Esophagus muscularis mucosa (tissue), 4 donors: ENCODE data around the gene CDC123. TPM values are rescaled to one million over a fixed set of nuclear protein-coding genes. Genes with fewer than 3 reads are reported as not detected.
"Not testable (repeated sequence)": the region's sequence is repeated elsewhere in the genome, so short reads cannot be mapped to it uniquely, and the experiment has no call there.

Experiments
- DNase-seq: peaks from one replicate; pipeline ENCODE4 v3.0.0-alpha.2; 2017; ENCODE audit errors: extremely low spot score
- H3K27ac ChIP-seq, 4 donors: fragments of 200-600 bp; sonication (generic); replicated peaks in 1 of 4; 1 replicate in 3 of 4; 2 replicates in 1 of 4; pipeline ENCODE4 v1.5.1; 2016 to 2019; ENCODE audit warnings: mild to moderate bottlenecking in 1 of 4
- H3K27me3 ChIP-seq, 4 donors: fragments of 200-600 bp; sonication (generic); one replicate each; pipeline versions ENCODE4 v1.5.1 to v1.6.0; 2016 to 2019
- H3K36me3 ChIP-seq, 4 donors: fragments of 200-600 bp; sonication (generic); one replicate each; pipeline ENCODE4 v1.5.1; 2016 to 2019
- H3K4me1 ChIP-seq, 4 donors: fragments of 200-600 bp; sonication (generic); one replicate each; pipeline ENCODE4 v1.5.1; 2016 to 2019
- H3K4me3 ChIP-seq, 4 donors: fragments of 200-600 bp; sonication (generic); 1 replicate in 2 of 4; 2 replicates in 2 of 4; pipeline ENCODE4 v1.5.1; 2016 to 2019; ENCODE audit warnings: mild to moderate bottlenecking in 4 of 4, moderate library complexity in 1 of 4
- H3K9me3 ChIP-seq, 4 donors: fragments of 200-600 bp; sonication (generic); 1 replicate in 3 of 4; 2 replicates in 1 of 4; pipeline ENCODE4 v1.5.1; 2016 to 2019
- EP300 ChIP-seq: sonication (generic); formaldehyde crosslinking; IDR thresholded peaks from one replicate; pipeline ENCODE4 v1.6.1; 2017; ENCODE audit warnings: antibody characterized with exemption
- POLR2A ChIP-seq: fragments of 450-650 bp; IDR thresholded peaks from one replicate; pipeline ENCODE4 v1.6.1; 2017; ENCODE audit warnings: antibody characterized with exemption, moderate library complexity, mild to moderate bottlenecking, low read depth
- POLR2AphosphoS5 ChIP-seq, 2 donors: sonication (generic); formaldehyde crosslinking; IDR thresholded peaks; one replicate each; pipeline ENCODE4 v1.6.1; 2017; ENCODE audit warnings: antibody characterized with exemption in 2 of 2
- WGBS: methylation state at CpG from one replicate; pipeline ENCODE4 v1.1.5; 2018; 5-methylcytosine and 5-hydroxymethylcytosine counted together
- intact Hi-C: fragments of 100-400 bp; cut with DNase I; formaldehyde crosslinking; loops from one replicate; pipeline ENCODE4 v1.15.1; 2023
- total RNA-seq, 4 donors: library from RNA; depleted of rRNA; stranded (reverse); fragments of >200 nt; gene quantifications; one replicate each; pipeline versions ENCODE4 v1.1.0 to v1.2.1, GENCODE V29; 2016
- TF ChIP-seq, protein P1 (sequence below), 3 experiments: fragments of 200-600 bp in 2 of 3; fragments of 450-650 bp in 1 of 3; sonication (generic) in 2 of 3; IDR thresholded peaks; one replicate each; pipeline ENCODE4 v1.5.1; 2017 to 2019; ENCODE audit warnings: antibody characterized with exemption in 3 of 3, mild to moderate bottlenecking in 2 of 3, moderate library complexity in 1 of 3

Gene CDC123
- total RNA-seq, 4 donors from 2014 or later, result 46.9 to 50.2 (median 48.5) TPM

DNA sequence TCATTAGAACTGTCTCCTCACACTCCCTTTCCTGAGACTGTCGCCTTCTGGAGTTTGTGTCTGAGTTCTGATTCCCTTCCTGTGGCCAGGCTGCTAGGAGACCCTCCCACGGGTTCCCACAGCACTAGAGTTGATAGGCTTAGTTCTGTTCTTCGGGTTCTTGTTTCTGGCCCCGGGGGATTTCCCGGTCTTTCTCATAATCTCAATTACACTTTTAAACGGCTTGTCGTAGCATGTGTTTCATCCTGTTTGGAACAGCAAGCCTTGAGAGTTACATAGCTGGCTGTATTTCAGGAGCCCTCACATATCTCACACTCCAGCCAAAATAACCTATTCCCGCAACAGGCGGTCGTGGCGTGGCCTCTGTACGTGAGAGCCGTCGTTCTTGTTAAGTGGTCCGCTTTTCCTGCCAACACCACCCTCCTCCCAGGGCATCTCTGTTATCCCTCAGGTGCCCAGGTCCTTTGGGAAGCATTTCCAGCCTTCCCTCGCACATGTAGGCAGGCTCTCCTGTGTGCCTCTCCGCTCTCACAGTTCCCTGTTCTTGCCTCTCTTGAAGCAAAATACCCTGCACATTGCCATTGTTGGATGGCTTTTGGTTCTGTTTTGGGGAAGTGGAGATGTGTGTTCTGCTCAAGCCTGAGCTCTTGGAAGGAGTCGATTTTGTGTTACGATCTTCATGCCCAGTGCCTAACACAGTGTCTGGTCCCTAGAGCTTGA, 46.0 kb downstream of the CDC123 start:
- H3K4me3 ChIP-seq, result peak overlapping the region in 1 of 4 donors; percentile 10
- intact Hi-C loops, result no loop called here
- H3K27me3 ChIP-seq, result no peaks in the 10 kb centered on the region
- TF ChIP-seq EP300 (no peak), POLR2AphosphoS5 (IDR thresholded peaks at IDR 0.05) (no peak), POLR2A (no peak)
- TF ChIP-seq, protein P1, sequence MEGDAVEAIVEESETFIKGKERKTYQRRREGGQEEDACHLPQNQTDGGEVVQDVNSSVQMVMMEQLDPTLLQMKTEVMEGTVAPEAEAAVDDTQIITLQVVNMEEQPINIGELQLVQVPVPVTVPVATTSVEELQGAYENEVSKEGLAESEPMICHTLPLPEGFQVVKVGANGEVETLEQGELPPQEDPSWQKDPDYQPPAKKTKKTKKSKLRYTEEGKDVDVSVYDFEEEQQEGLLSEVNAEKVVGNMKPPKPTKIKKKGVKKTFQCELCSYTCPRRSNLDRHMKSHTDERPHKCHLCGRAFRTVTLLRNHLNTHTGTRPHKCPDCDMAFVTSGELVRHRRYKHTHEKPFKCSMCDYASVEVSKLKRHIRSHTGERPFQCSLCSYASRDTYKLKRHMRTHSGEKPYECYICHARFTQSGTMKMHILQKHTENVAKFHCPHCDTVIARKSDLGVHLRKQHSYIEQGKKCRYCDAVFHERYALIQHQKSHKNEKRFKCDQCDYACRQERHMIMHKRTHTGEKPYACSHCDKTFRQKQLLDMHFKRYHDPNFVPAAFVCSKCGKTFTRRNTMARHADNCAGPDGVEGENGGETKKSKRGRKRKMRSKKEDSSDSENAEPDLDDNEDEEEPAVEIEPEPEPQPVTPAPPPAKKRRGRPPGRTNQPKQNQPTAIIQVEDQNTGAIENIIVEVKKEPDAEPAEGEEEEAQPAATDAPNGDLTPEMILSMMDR (IDR thresholded peaks at IDR 0.05), result no peak
- H3K27ac ChIP-seq, result peak overlapping the region; percentile 56 to 76 (median 65)
- peaks cover 21 to 46% (median 34%) of the 10 kb centered on the region in 4 donors for H3K4me1 ChIP-seq
- peaks cover 21 to 69% (median 44%) of the 10 kb centered on the region in 4 donors for H3K36me3 ChIP-seq
- no peaks in the 10 kb centered on the region for H3K9me3 ChIP-seq
- DNase-seq, result no peak
- 50% methylated on average over 19 of the region's 19 CpGs for WGBS

DNA sequence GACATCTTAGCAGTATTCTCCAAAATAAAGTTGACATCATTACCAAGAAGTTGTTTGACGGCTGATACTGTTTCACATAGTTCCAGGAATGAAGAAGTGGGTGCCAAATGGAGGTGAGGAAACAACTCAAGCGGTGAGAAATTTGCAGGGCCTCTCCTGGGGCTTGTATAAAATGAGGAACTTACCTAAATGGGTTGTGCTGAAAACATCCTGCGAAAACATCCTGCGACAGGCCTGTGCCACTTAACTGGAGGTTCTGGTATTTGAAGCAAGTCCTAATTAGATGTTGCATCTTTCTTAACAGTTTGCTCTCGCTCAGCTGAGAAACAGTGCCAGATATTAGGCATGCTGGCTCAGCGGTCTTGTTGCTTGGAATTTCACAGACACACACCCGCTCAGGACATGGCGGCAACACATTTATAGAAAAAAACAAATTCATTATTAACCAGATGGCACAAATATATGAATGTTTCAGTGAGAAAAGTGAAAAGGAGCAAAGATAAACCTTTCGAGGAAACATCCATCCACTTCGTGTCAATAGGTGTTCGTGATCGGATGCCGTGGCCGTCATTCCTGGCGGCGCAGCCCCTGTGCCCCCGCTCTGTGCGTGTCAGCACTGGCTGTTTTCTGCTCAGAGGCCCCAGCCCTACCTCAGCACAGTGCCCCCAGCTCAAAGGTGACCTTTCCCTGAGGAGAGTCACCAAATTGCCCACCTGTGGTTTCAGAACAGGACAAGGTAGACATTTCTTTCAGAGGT, 48.1 kb downstream of the CDC123 start:
- intact Hi-C loops, result no loop called here
- Histone ChIP-seq H3K4me3 (no peak overlapping the region), H3K27ac (no peak overlapping the region), H3K36me3 (peaks cover 21 to 69% (median 47%) of the 10 kb centered on the region in 4 donors), H3K27me3 (no peaks in the 10 kb centered on the region), H3K9me3 (no peaks in the 10 kb centered on the region), H3K4me1 (peaks cover 21 to 30% (median 21%) of the 10 kb centered on the region in 4 donors)
- DNase-seq, result no peak
- 85% methylated on average over 18 of the region's 18 CpGs for WGBS
- no peak for TF ChIP-seq POLR2AphosphoS5 (IDR thresholded peaks at IDR 0.05)
- no peak for TF ChIP-seq EP300
- TF ChIP-seq, protein P1 (IDR thresholded peaks at IDR 0.05), result no peak
- no peak for TF ChIP-seq POLR2A

GRCh38 chr10:12250181-12250580, 54.2 kb downstream of the CDC123 start:
- H3K27ac ChIP-seq, result no peak overlapping the region
- H3K4me1 ChIP-seq, result peaks cover 0 to 8% (median 7%) of the 10 kb centered on the region in 4 donors
- no peak overlapping the region for H3K4me3 ChIP-seq
- no peak for TF ChIP-seq EP300
- no peak for TF ChIP-seq POLR2AphosphoS5 (IDR thresholded peaks at IDR 0.05)
- TF ChIP-seq POLR2A, result no peak
- TF ChIP-seq, protein P1 (IDR thresholded peaks at IDR 0.05), result no peak
- H3K9me3 ChIP-seq, result no peaks in the 10 kb centered on the region
- intact Hi-C loops, result no loop called here
- no peak for DNase-seq
- WGBS, result 89% methylated on average over 10 of the region's 10 CpGs
- H3K27me3 ChIP-seq, result no peaks in the 10 kb centered on the region
- H3K36me3 ChIP-seq, result peaks cover 17 to 60% (median 53%) of the 10 kb centered on the region in 4 donors

GRCh38 chr10:12250702-12251101, 54.7 kb downstream of the CDC123 start:
- Histone ChIP-seq H3K4me1 (peaks cover 0 to 14% (median 12%) of the 10 kb centered on the region in 4 donors), H3K36me3 (peaks cover 13 to 54% (median 49%) of the 10 kb centered on the region in 4 donors)
- H3K27me3 ChIP-seq, intact Hi-C loops, H3K9me3 ChIP-seq, H3K27ac ChIP-seq, H3K4me3 ChIP-seq, DNase-seq: not testable (repeated sequence)
- WGBS, result 82% methylated on average over 5 of the region's 5 CpGs

DNA sequence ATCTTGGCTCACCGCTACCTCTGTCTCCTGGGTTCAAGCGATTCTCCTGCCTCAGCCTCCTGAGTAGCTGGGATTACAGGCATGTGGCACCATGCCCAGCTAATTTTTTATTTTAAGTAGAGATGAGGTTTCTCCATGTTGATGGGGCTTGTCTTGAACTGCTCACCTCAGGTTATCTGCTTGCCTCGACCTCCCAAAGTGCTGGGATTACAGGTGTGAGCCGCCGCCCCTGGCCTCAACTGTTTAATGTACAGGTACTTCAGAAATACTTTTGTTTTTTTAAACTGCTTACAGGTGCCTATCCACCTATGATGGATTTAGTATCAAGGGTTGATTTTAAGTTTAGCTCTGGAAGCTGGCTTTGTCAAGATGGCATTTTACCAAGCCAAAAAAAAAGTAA, 55.6 kb downstream of the CDC123 start:
- TF ChIP-seq POLR2A (no peak), POLR2AphosphoS5 (IDR thresholded peaks at IDR 0.05) (no peak), EP300 (no peak)
- TF ChIP-seq, protein P1 (IDR thresholded peaks at IDR 0.05), result no peak
- H3K4me3 ChIP-seq, result no peak overlapping the region
- DNase-seq, result no peak
- peaks cover 8 to 46% (median 41%) of the 10 kb centered on the region in 4 donors for H3K36me3 ChIP-seq
- H3K4me1 ChIP-seq, result peaks cover 0 to 14% (median 13%) of the 10 kb centered on the region in 4 donors
- WGBS, result 96% methylated on average over 5 of the region's 5 CpGs
- H3K9me3 ChIP-seq, result no peaks in the 10 kb centered on the region
- no peaks in the 10 kb centered on the region for H3K27me3 ChIP-seq
- intact Hi-C loops, result no loop called here
- H3K27ac ChIP-seq, result no peak overlapping the region
